Upper lobe of left lung (tissue), 4 donors: Measurements from ENCODE around the gene PSMB5.

Source experiments
- POLR2A ChIP-seq, 4 donors: fragments of 450-650 bp; IDR thresholded peaks; one replicate each; pipeline ENCODE4 v1.5.1; 2016 to 2017; ENCODE audit warnings: antibody characterized with exemption in 4 of 4, mild to moderate bottlenecking in 2 of 4
- POLR2AphosphoS5 ChIP-seq, 2 donors: sonication (generic); formaldehyde crosslinking; IDR thresholded peaks; one replicate each; pipeline ENCODE4 v1.5.1; 2017; ENCODE audit warnings: antibody characterized with exemption in 2 of 2
- TF ChIP-seq, protein P1 (sequence below), 6 experiments: fragments of 450-650 bp in 4 of 6; fragments of 200-600 bp in 2 of 6; sonication (generic) in 2 of 6; IDR thresholded peaks; one replicate each; pipeline ENCODE4 v1.5.1; 2016 to 2019; ENCODE audit warnings: antibody characterized with exemption in 6 of 6

GRCh38 chr14:23023795-23024152 lies 10.9 kb downstream of the PSMB5 start:
- TF ChIP-seq, protein P1, sequence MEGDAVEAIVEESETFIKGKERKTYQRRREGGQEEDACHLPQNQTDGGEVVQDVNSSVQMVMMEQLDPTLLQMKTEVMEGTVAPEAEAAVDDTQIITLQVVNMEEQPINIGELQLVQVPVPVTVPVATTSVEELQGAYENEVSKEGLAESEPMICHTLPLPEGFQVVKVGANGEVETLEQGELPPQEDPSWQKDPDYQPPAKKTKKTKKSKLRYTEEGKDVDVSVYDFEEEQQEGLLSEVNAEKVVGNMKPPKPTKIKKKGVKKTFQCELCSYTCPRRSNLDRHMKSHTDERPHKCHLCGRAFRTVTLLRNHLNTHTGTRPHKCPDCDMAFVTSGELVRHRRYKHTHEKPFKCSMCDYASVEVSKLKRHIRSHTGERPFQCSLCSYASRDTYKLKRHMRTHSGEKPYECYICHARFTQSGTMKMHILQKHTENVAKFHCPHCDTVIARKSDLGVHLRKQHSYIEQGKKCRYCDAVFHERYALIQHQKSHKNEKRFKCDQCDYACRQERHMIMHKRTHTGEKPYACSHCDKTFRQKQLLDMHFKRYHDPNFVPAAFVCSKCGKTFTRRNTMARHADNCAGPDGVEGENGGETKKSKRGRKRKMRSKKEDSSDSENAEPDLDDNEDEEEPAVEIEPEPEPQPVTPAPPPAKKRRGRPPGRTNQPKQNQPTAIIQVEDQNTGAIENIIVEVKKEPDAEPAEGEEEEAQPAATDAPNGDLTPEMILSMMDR (IDR thresholded peaks at IDR 0.05) = no peak
- TF ChIP-seq POLR2AphosphoS5 (IDR thresholded peaks at IDR 0.05) (no peak), POLR2A (IDR thresholded peaks at IDR 0.05) (no peak)
